SH-SY5Y (cell line): ENCODE results near the gene AXDND1.

Experiments used
- GATA2 ChIP-seq: IDR thresholded peaks from 2 replicates; pipeline ENCODE4 v1.6.1; 2011; ENCODE audit warnings: mild to moderate bottlenecking, low read depth, low read length
- GATA3 ChIP-seq: IDR thresholded peaks from 2 replicates; pipeline ENCODE4 v1.6.1; 2011; ENCODE audit warnings: low read depth, mild to moderate bottlenecking, low read length, moderate library complexity

GRCh38 chr1:179575497-179576314, 209.9 kb downstream of the AXDND1 start, which contains the start of gene NPHS2:
- no peak for TF ChIP-seq GATA2
- no peak for TF ChIP-seq GATA3
